ENCODE data around the gene TSPAN3.

The TSPAN3 gene

GRCh38 chr15:77046704-77047412 lies 24.1 kb downstream of the TSPAN3 start:
- no peak for DNase-seq (ENCODE audit: low read depth in 1 of 2, low spot score in 1 of 2)
- H3K27me3 ChIP-seq (ENCODE audit: insufficient read depth, poor library complexity, severe bottlenecking): no peaks in the 10 kb centered on the region
- H3K27ac ChIP-seq (replicated peaks): no peak overlapping the region

GRCh38 chr15:77045985-77046384 lies 24.9 kb downstream of the TSPAN3 start:
- no peak overlapping the region for H3K27ac ChIP-seq (replicated peaks)
- no peak for DNase-seq (ENCODE audit: low read depth in 1 of 2, low spot score in 1 of 2)
- TF ChIP-seq, protein P1, sequence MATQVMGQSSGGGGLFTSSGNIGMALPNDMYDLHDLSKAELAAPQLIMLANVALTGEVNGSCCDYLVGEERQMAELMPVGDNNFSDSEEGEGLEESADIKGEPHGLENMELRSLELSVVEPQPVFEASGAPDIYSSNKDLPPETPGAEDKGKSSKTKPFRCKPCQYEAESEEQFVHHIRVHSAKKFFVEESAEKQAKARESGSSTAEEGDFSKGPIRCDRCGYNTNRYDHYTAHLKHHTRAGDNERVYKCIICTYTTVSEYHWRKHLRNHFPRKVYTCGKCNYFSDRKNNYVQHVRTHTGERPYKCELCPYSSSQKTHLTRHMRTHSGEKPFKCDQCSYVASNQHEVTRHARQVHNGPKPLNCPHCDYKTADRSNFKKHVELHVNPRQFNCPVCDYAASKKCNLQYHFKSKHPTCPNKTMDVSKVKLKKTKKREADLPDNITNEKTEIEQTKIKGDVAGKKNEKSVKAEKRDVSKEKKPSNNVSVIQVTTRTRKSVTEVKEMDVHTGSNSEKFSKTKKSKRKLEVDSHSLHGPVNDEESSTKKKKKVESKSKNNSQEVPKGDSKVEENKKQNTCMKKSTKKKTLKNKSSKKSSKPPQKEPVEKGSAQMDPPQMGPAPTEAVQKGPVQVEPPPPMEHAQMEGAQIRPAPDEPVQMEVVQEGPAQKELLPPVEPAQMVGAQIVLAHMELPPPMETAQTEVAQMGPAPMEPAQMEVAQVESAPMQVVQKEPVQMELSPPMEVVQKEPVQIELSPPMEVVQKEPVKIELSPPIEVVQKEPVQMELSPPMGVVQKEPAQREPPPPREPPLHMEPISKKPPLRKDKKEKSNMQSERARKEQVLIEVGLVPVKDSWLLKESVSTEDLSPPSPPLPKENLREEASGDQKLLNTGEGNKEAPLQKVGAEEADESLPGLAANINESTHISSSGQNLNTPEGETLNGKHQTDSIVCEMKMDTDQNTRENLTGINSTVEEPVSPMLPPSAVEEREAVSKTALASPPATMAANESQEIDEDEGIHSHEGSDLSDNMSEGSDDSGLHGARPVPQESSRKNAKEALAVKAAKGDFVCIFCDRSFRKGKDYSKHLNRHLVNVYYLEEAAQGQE (IDR thresholded peaks at IDR 0.05; ENCODE audit: insufficient replicate concordance, low read depth): no peak
- TF ChIP-seq, protein P2, sequence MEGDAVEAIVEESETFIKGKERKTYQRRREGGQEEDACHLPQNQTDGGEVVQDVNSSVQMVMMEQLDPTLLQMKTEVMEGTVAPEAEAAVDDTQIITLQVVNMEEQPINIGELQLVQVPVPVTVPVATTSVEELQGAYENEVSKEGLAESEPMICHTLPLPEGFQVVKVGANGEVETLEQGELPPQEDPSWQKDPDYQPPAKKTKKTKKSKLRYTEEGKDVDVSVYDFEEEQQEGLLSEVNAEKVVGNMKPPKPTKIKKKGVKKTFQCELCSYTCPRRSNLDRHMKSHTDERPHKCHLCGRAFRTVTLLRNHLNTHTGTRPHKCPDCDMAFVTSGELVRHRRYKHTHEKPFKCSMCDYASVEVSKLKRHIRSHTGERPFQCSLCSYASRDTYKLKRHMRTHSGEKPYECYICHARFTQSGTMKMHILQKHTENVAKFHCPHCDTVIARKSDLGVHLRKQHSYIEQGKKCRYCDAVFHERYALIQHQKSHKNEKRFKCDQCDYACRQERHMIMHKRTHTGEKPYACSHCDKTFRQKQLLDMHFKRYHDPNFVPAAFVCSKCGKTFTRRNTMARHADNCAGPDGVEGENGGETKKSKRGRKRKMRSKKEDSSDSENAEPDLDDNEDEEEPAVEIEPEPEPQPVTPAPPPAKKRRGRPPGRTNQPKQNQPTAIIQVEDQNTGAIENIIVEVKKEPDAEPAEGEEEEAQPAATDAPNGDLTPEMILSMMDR (IDR thresholded peaks at IDR 0.05; ENCODE audit: insufficient read depth, low read length): no peak
- no peak for TF ChIP-seq SPI1 (IDR thresholded peaks at IDR 0.05; ENCODE audit: borderline replicate concordance, low read depth)
- no peak for TF ChIP-seq GABPA (IDR thresholded peaks at IDR 0.05; ENCODE audit: low read depth)
- no peak for TF ChIP-seq POLR2AphosphoS5 (IDR thresholded peaks at IDR 0.05; ENCODE audit: low read depth)
- H3K27me3 ChIP-seq (ENCODE audit: insufficient read depth, poor library complexity, severe bottlenecking): no peaks in the 10 kb centered on the region
- H3K4me3 ChIP-seq (replicated peaks; ENCODE audit: insufficient read depth, low read length): no peak overlapping the region

More at GRCh38 chr15:77046704-77047412, 24.1 kb downstream of the TSPAN3 start:
- no peak overlapping the region for H3K4me3 ChIP-seq (replicated peaks; ENCODE audit: insufficient read depth, low read length)
- TF ChIP-seq SPI1 (IDR thresholded peaks at IDR 0.05; ENCODE audit: borderline replicate concordance, low read depth): no peak
- TF ChIP-seq, protein P2 (IDR thresholded peaks at IDR 0.05; ENCODE audit: insufficient read depth, low read length): no peak
- TF ChIP-seq GABPA (IDR thresholded peaks at IDR 0.05; ENCODE audit: low read depth): no peak
- no peak for TF ChIP-seq POLR2AphosphoS5 (IDR thresholded peaks at IDR 0.05; ENCODE audit: low read depth)
- TF ChIP-seq, protein P1 (IDR thresholded peaks at IDR 0.05; ENCODE audit: insufficient replicate concordance, low read depth): no peak

- no peak for DNase-seq (ENCODE audit: low read depth in 1 of 2, low spot score in 1 of 2)
- Histone ChIP-seq H3K4me3 (replicated peaks; ENCODE audit: insufficient read depth, low read length) (no peak overlapping the region), H3K27me3 (ENCODE audit: insufficient read depth, poor library complexity, severe bottlenecking) (no peaks in the 10 kb centered on the region), H3K27ac (replicated peaks) (no peak overlapping the region)
- TF ChIP-seq, protein P1 (IDR thresholded peaks at IDR 0.05; ENCODE audit: insufficient replicate concordance, low read depth): no peak
- TF ChIP-seq SPI1 (IDR thresholded peaks at IDR 0.05; ENCODE audit: borderline replicate concordance, low read depth): no peak
- no peak for TF ChIP-seq GABPA (IDR thresholded peaks at IDR 0.05; ENCODE audit: low read depth)
- TF ChIP-seq POLR2AphosphoS5 (IDR thresholded peaks at IDR 0.05; ENCODE audit: low read depth): no peak
- TF ChIP-seq, protein P2 (IDR thresholded peaks at IDR 0.05; ENCODE audit: insufficient read depth, low read length): no peak
Observed at GRCh38 chr15:77044228-77045042, 26.5 kb downstream of the TSPAN3 start.
